PFSK-1 (cell line): Measurements from ENCODE around the gene RBM6.

Experiments used
- FOXP2 ChIP-seq: optimal IDR thresholded peaks from 2 replicates; pipeline ENCODE3; 2011; ENCODE audit warnings: borderline replicate concordance, control low read depth, inconsistent platforms; ENCODE audit not compliant: insufficient read depth; ENCODE audit errors: extremely low read length, extremely low read depth
- POLR2AphosphoS5 ChIP-seq: IDR thresholded peaks from 2 replicates; pipeline ENCODE4 v1.6.1; 2012; ENCODE audit warnings: low read depth, mild to moderate bottlenecking, control low read depth, low read length, moderate library complexity
- REST ChIP-seq, 2 experiments: IDR thresholded peaks; 2 replicates each; pipeline versions ENCODE4 v1.6.1 to v1.8.0; 2011 to 2012; ENCODE audit warnings: low read depth in 2 of 2, low read length in 2 of 2, control low read depth in 1 of 2, inconsistent platforms in 1 of 2, mild to moderate bottlenecking in 1 of 2, moderate library complexity in 1 of 2; ENCODE audit not compliant: insufficient read depth in 1 of 2
- SIN3A ChIP-seq: IDR thresholded peaks from 2 replicates; pipeline ENCODE4 v1.6.1; 2012; ENCODE audit warnings: mild to moderate bottlenecking, low read length, moderate library complexity, borderline replicate concordance; ENCODE audit not compliant: insufficient read depth
- TAF1 ChIP-seq: IDR thresholded peaks from 2 replicates; pipeline ENCODE4 v1.6.1; 2012; ENCODE audit warnings: low read length, control low read depth, borderline replicate concordance; ENCODE audit not compliant: insufficient read depth

Gene RBM6

GRCh38 chr3:49899815-49900214 is 40.1 kb upstream of the RBM6 start:
- no peak for TF ChIP-seq REST (IDR thresholded peaks at IDR 0.05; ENCODE audit: insufficient read depth in 1 of 2, low read depth in 2 of 2, low read length in 2 of 2)
- no peak for TF ChIP-seq TAF1
- no peak for TF ChIP-seq FOXP2
- no peak for TF ChIP-seq SIN3A
- no peak for TF ChIP-seq POLR2AphosphoS5

GRCh38 chr3:49900491-49901153 is 39.3 kb upstream of the RBM6 start:
- TF ChIP-seq TAF1 (no peak), SIN3A (no peak), FOXP2 (no peak), REST (IDR thresholded peaks at IDR 0.05; ENCODE audit: insufficient read depth in 1 of 2, low read depth in 2 of 2, low read length in 2 of 2) (no peak), POLR2AphosphoS5 (no peak)

GRCh38 chr3:49901366-49902339 is 38.3 kb upstream of the RBM6 start:
- no peak for TF ChIP-seq TAF1
- TF ChIP-seq REST (IDR thresholded peaks at IDR 0.05; ENCODE audit: insufficient read depth in 1 of 2, low read depth in 2 of 2, low read length in 2 of 2) = no peak
- no peak for TF ChIP-seq SIN3A
- TF ChIP-seq FOXP2 = no peak
- no peak for TF ChIP-seq POLR2AphosphoS5

GRCh38 chr3:49902511-49903345 is 37.2 kb upstream of the RBM6 start:
- no peak for TF ChIP-seq TAF1
- no peak for TF ChIP-seq POLR2AphosphoS5
- TF ChIP-seq REST (IDR thresholded peaks at IDR 0.05; ENCODE audit: insufficient read depth in 1 of 2, low read depth in 2 of 2, low read length in 2 of 2) = no peak
- TF ChIP-seq SIN3A = no peak
- TF ChIP-seq FOXP2 = no peak
